GM21529 (cell line): ENCODE measurements around the gene SPTBN1.

Experiments
- ATAC-seq: cut with Tn5 transposase; IDR thresholded peaks from one replicate; pipeline ENCODE4 v1.9.1; 2021; ENCODE audit not compliant: unreplicated experiment

The SPTBN1 gene

DNA sequence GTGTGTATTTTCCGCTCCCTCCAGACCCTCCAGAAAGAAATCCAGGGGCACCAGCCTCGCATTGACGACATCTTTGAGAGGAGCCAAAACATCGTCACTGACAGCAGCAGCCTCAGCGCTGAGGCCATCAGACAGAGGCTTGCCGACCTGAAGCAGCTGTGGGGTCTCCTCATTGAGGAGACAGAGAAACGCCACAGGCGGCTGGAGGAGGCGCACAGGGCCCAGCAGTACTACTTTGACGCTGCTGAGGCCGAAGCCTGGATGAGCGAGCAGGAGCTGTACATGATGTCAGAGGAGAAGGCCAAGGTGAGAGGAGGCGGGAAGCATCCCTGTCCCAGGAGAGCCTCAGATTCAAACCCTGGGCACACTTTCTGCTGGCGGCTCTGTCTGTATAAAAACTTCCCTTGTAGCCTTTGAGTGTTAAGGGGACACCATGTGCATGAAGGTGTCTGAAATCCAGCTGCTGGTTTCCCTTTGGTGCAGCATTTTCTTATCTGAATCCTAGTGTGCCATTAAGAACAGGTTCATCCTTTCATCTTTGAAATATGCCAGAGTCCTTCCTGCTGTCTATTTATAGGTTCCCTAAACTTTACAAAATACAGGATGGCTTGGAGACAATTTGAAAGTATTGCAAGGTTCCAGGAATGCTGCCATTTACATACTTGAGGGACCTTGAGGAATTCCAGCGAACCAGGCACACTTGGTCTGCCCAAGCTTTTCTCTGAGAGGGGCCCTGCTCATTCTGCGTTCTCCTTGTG, 190.2 kb downstream of the SPTBN1 start:
- ATAC-seq: no peak

DNA sequence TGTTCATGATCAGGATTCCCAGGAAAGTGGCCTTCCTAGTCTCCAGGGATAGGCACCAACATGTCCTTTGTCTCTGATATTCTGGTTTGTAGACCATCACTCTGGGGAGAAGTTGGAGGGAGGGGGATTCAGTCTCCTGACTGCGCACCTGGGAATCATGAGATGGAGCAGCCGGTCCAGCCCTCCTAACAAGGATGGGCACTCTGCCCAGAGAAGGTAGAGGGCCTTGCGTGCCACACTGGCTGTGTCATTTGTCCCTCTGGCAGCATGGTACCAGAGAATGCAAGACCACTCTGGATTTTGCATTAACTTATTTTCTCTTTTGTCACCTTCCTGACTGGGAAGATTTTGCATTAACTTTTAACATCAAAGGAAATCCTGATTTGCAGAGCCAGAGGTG, 192.1 kb downstream of the SPTBN1 start:
- no peak for ATAC-seq

- no peak for ATAC-seq
These were observed 193.1 kb downstream of the SPTBN1 start for GRCh38 chr2:54649191-54649590.

DNA sequence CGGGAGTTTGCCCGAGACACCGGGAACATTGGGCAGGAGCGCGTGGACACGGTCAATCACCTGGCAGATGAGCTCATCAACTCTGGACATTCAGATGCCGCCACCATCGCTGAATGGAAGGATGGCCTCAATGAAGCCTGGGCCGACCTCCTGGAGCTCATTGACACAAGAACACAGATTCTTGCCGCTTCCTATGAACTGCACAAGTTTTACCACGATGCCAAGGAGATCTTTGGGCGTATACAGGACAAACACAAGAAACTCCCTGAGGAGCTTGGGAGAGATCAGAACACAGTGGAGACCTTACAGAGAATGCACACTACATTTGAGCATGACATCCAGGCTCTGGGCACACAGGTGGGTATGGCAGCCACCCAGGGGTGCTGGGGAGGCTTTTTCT, 193.5 kb downstream of the SPTBN1 start:
- no peak for ATAC-seq

DNA sequence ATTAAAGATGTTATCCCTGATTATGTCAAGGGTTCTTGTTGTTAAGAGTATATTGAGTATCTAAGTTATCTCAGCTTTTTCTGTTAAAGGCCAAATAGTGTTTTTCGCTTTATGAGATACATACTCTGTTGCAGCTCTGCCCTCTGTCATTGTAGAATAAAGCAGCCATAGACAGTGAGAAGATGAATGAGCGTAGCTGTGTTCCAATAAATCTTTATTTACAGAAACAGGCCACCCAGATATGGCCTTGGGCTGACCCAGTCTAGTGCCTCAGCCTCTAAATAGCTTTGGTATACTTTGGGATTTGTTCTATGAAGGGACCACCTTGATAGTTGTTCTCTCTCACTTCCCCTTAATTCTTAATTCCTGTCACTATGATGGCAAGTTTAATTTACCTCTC, 194.5 kb downstream of the SPTBN1 start:
- no peak for ATAC-seq

- ATAC-seq: no peak
These were observed 195.2 kb downstream of the SPTBN1 start for GRCh38 chr2:54651291-54651690.

DNA sequence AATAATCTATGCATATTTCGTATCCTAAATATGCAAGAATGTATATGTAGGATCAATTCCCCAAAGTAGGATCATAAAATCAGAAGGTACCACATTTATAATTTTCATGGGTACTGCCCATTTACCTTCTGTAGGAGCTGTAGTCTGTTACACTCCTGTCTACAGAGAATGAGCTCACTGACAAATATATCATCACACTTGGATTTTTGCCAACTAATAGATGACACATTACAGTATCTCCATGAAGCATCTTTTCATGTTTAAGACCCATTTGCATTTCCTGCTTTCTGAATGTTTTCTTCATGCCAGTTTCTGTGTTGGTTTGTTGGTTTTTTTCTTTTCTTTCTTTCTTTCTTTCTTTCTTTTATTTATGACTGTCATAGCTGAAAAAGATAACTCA, 196.4 kb downstream of the SPTBN1 start:
- peak; percentile 83 for ATAC-seq

GRCh38 chr2:54653572-54654204, 197.6 kb downstream of the SPTBN1 start:
- ATAC-seq: no peak

DNA sequence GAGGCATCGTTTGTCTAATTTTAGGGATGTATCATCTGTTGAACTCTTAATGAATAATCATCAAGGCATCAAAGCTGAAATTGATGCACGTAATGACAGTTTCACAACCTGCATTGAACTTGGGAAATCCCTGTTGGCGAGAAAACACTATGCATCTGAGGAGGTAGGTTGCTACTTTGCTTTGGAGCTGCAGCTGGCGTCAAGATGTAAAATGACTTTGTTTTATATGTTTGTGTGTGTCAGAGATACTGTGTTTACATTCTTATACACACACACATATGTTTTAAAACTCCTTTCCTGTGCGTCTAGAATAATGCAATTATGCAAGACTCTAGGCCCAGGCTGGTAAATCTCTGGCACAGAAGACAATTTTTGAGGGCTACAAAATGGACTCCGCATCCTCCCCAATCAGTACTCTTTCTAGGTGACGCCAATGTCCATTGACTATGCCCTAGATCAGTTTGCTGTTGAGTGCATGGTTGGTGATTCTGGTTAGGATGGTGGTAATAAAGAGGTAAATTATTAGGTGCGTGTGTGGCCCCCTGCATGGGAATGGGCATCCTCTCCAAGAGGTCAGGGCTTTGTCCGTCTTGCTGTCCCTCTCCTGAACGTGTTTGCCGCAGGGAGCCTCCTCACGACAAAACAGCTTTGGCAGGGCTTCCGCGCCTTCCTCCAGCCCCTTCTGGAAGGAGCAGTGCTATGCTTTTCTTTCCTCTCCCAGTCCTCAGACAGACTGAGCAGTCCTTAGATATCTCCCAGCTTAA, 199.1 kb downstream of the SPTBN1 start:
- ATAC-seq: no peak

GRCh38 chr2:54656863-54657262, 200.7 kb downstream of the SPTBN1 start:
- ATAC-seq: no peak

- peak; percentile 58 for ATAC-seq
These were observed 201.5 kb downstream of the SPTBN1 start for GRCh38 chr2:54657664-54658083.

- ATAC-seq: no peak
These were observed 202.5 kb downstream of the SPTBN1 start for GRCh38 chr2:54658564-54659071.

GRCh38 chr2:54659527-54659926, 203.4 kb downstream of the SPTBN1 start:
- ATAC-seq: no peak

DNA sequence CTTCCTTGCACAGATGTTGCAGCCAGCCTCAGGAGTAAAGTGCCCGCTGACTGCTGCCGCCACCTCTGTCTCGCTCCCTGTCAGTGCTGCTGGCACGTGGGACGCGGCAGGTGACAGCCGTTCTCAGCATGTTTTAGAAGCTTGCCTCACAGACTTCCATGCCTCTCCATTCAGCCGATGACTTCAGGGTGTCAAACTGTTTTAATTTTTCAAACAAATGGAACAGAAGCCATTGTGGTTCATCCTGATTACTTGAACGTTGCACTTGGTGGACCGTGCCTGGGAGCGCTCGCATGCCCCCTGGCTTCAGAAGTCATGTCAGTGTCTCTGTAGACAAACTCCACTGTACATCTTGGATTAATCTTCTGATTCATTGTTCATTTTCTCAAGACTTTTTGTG, 204.6 kb downstream of the SPTBN1 start:
- no peak for ATAC-seq

DNA sequence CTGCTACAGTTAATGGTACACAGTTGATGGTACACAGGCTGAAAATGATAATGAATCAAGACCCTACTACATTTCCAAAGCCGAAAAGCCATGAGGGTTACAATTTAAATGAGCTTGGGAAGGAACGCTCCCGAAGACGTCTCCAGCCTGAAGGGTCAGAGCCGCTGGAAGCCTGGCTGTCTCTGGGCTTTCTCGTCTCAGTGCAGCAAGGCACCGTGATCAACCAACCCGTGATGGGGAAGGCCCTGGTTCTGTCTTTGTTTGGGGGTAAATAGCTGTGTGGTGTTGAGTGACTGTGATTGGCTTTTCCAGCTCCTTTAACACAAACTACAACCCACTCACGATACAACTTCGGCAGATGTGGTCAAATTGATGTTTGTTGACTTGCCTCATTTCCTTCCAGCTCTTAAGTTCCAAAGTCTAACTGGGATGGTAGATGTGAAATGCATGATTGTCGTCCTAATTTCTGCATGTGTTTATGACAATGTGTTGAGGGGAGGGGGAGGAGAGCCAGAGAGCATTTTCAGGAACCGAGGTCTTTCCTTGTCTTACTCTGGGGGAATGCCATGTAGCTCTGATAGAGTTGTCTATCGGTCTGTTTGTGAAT, 207.4 kb downstream of the SPTBN1 start:
- no peak for ATAC-seq

- ATAC-seq: no peak
These were observed 208.2 kb downstream of the SPTBN1 start for GRCh38 chr2:54664238-54664786.

DNA sequence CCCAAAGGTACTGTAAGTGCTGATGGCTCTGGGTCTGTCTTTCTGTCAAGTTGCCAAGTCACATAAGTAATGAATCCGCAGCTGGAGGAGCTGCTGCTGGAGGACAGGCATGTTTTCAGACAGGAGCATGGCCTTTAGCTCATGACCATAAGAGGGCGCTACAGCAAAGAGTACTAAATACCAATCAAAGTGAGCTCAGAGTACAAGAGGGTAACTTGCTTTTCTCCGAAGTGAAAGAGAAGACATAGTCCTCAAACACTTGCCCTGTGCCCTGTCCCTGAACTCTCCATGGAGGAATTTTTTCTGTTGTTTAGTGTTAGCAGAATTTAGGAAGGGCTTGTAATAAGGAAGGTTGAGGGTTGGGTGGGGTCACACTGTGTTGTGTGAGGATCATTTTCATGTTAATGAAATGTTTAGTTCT, 209.3 kb downstream of the SPTBN1 start:
- peak; percentile 65 for ATAC-seq

DNA sequence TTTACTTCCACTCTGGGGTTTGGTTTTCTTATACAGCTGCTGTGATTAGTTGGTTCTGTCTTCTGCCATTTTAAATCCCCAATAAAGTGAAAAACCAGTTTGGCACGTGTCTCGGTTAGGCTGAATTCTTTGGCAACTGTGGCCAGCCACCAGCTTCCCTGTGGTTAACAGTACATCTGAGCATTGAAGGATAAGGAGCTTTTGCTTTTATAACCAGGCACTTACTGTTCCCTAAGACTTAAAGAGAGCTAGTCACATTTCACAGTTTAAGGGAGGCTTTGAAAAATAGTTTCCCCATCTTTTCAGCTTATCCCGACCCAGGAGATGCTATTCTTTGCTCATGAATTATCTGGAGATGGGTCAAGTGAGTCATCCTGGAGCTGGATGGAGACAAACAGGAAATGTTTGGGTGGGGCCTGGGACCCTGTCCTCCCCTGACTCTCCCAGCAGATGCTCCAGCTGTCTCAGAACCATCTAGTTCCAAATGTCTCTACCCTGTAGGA, 210.1 kb downstream of the SPTBN1 start:
- no peak for ATAC-seq

GRCh38 chr2:54666634-54667265, 210.6 kb downstream of the SPTBN1 start:
- ATAC-seq: no peak

- ATAC-seq: no peak
These were observed 211.1 kb downstream of the SPTBN1 start for GRCh38 chr2:54667266-54667639.
